GM21619 (cell line): ENCODE measurements around the gene GLI3.
"Not testable (repeated sequence)": the region's sequence is repeated elsewhere in the genome, so short reads cannot be mapped to it uniquely, and the experiment has no call there.

Experiments
- ATAC-seq: cut with Tn5 transposase; IDR thresholded peaks from one replicate; pipeline ENCODE4 v1.9.1; 2021; ENCODE audit not compliant: unreplicated experiment

The GLI3 gene

DNA sequence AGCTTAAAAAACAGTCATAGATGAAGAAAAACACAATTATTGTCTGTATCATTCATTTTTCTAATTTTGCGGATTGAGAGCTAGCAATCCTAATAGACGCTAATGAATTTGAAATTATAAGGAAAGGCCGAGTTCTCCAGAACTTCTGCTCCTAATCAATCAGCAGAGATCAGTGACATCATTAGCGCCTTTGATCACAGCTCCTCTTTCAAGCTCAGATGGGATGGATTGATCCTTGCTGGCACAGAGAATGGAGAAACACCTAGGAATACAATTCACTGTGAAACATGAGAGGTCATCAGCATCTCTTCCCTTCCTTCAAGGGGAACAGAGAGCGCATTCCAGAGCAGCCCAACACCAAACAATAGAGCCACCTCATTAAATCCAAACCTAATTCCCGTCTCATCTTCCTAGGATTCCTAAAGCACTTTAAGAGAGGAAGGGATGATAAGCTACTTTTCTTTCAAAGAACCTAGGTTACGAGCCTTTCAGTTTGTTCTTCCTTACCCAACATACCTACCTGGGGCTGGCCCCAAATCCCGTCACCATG is 24.4 kb downstream of the GLI3 start:
- no peak for ATAC-seq

DNA sequence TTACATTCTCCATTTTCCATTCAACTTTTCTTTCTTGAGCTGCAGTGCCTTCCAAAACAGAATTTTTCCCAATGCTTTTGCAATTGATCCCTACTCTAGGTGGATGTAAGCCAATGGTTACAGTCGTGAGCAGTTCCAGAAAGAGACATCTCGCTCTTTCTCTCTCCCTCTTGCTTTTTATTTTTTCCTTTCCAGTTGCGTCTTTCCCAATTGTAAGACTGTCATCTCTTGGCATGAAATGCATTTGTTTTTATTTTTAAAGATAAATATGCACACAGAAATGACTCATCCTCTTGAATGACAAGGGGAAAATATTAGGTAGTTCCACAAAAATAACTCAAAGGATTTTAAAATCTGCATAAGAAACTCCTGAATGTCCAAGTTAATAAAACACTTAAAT is 25.1 kb downstream of the GLI3 start:
- ATAC-seq: no peak

DNA sequence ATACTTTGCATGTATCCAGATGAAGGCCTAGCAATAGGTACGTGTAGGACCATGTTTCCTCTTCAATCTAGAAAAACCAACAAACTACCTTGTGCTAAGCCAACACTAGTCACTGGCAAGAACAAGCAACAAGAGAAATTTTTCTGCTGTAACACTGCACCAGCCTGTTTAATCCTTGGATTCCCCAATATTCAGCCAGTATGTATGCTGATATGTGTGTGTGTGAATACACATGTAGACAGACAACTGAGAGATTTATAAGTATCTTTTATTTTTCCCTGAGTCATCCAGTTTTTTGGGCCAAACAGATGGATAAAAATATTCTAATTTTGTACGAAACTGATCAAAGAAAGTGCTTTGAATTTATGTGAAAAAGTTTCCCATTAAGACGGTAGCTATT is 26.2 kb downstream of the GLI3 start:
- no peak for ATAC-seq

DNA sequence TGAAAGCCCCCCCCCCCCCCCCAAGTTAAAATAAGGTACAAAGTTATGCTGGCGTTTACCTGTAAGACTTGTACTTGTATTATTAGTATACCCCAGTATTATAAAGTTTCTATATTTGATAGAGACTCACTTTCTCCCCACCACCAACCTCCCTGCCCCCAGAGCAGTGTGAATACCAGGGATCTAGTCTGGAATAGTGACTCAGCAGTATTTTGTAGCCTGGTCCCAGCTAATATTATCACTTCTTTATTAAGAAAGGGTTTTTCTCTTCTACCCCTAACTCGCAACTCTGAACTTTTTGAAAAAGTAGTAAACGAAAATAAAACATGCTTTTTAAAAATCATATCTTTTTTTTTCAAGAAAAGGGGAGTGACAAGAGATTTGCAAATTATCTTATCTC is 26.7 kb downstream of the GLI3 start:
- no peak for ATAC-seq

DNA sequence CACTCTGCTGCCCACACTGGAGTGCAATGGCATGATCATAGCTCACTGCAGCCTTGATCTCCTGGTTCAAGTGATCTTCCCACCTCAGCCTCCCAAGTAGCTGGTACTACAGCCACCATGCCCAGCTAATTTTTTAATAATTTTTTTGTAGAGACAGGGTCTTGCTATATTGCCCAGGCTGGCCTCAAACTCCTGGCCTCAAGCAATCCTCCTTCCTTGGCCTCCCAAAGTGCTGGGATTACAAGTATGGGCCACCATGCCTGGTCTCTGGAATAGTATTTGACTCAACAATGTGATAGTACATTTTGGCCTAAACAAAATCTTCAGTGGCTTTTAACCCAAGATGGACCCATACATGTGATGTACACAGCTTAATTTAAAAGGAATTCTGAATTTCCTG is 27.9 kb downstream of the GLI3 start:
- not testable (repeated sequence) for ATAC-seq

DNA sequence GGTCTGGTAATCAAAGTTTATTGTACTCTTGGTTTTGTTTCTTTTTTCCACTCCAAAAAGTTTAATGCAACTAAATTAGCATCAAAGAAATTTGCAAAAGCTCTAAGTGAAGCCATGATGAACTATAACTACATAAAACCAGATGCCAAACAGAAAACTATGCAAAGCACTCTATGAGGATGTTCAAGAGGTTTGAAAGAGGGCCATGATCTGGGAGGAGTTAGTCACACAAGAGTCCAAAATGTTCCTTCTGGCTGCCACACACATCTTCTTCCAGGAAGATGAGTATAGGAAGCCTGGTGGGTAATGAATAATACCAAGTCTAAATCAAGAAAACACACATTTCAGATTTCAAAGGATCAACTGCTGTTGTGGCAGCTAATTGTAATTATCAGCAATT is 28.4 kb downstream of the GLI3 start:
- no peak for ATAC-seq

DNA sequence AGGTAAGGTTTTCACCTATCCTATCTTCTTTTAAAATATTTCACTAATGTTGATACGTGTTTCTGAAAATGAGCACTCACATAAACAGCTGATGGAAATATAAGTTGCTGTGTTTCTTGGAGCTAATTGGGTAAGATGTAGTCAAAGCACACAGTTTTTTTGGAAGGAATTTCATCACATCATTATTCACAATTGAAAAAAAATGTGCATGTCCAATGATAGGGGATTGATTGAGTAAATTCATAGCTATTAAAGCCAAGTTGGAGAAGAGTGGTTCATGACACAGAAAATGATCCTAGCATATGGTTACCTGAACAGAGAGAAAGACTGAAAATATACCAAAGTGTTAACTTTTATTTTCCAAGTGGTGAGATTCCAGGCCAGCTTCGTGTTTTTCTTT is 29.6 kb downstream of the GLI3 start:
- no peak for ATAC-seq

DNA sequence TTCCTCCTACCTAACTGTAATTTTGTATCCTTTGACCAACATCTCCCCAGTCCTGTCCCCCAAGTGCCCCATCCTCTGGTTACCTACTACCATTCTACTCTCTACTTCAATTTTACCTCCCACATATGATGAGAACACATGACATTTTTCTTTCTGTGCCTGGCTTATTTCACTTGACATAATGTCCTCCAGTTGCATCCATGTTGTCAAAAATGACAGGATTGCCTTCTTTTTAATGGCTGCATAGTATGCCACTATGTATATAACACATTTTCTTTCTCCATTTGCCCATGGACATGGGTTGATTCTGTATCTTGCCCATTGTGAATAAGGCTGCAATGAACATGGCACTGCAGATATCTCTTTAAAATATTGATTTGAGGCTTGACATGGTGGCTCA is 33.7 kb downstream of the GLI3 start:
- no peak for ATAC-seq

DNA sequence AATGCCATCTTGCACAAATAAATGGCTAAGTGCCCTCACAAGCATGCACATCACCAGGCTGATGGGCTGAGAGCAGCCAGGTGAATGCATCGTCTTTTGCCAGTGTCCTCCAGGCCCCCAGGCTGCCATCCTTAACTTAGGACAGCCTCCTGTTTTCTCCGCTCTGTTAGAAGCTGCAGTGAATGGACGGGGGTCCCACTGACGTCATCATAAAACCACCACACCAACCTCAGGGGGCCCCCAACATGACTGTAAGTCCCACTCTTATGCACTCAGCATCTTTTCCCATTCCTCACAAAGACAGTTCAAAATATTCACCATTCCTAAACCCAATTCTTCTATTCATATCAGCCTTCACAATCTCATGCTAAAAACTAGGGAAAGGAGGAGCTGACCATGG is 34.4 kb downstream of the GLI3 start:
- no peak for ATAC-seq

DNA sequence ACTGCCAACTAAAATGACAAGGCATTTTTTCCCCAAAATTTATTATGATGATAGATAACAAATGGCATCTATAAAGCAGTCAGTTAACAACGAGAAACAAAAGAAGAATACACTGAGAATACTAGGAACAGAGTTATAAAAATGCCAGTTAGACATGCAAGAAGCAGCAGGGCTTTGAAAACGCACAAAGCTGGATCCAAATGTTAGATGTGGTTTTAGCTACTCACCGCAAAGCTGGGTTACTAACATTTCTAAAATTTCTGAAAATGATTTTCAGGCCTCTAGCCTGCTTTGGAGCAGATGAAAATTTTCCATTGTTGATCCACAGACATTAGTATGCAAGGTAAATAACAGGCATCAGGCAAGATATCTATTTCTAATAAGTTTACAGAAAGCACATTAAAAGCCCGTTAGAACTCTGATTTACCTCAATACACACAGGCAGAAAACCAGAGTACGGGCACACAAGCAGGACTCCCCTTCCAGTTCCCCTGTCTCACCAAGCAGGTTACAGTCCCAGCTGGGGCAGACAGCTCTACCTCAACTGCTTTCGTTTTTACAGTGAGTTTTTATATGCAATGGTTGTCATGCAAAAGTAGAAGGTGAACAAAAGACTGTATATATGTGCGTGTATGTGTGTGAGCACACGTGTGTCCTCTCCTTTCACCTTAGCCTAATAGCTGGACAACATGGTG is 37.9 kb downstream of the GLI3 start:
- no peak for ATAC-seq

DNA sequence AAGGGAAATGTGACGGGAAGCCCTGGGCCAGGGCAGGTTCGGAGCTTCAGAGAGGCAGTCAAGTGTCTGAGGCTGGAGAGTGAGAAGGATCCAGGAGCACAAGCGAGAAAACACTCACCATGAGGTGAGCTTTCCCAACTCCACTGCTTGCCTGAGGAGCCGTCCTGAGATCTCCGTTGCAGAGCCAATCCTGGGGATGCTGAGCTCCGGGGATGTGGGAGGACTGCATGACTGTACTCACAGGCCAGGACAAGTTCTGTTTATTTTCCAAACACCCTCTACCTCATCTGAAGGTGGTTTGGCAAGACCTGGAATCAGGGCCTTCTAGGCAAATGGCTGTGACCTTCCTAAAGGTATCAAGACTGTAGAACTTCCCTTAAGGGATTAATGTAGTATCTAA is 38.7 kb downstream of the GLI3 start:
- ATAC-seq: no peak

DNA sequence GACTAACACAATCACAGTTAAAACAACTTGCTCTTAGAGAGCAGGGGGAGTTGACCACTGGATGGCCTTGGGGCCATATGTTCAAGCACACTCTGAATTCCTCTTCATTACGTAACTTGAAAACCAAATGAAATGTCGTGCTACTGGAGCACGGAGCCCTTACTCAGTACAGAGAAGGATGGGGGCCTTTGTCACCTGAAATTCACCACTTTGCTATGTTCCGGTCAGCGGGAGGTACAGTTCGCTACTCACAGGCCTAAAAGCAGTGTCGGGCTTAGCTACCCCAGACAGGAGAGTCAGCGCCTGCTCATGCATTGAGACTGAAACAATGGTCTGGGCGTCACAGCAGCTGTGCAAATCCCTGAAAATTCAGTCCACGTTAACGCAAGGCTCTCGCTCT is 39.6 kb downstream of the GLI3 start:
- ATAC-seq: no peak

DNA sequence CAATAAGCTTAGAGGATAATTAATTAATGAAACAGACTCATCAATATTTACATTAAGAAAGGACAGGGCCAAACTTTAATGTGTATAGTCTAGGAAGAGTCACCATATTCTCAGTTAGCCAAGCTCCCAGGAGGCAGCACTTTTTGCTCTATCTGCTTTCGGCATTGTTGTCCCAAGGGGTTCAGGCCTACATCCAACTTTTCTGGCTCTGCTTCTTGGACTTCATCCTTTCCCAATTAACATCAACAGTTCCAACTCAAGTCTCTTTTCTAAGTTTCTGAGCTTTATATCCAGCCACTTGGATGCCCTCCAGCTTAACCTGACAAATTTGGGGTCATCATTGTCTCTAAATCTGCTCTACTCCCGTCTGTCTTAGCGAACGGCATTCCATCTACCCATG is 42.8 kb downstream of the GLI3 start:
- ATAC-seq: no peak

DNA sequence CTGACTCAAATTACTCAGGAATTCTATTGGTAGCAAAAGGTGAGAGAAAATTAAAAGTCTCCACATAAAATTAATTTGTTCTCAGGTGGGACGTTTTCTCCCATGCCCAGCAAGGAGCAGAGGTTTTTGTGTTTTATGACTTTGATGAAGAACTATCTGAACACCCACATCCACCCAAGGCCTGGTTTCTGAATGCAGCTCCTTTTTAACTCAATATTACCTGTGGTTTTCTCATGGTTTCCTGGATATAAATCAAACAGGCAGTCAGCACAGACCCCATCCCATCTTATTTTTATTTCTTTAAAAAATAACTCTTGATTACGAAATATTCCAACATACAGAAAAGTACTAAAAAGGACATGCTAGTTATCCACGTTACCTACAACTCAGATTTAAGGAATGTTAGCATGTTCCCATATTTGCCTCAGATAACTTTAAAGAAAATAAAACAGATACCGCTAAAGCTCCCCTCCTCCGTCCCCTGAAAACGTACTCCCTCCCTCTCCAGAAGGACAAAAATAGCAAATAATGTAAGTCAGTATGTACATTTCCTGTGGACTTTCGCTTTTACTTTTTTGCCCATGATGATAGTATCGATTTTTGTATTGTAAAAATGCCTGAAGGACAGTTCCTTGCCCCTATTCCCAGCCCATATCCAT is 43.4 kb downstream of the GLI3 start:
- ATAC-seq: no peak

DNA sequence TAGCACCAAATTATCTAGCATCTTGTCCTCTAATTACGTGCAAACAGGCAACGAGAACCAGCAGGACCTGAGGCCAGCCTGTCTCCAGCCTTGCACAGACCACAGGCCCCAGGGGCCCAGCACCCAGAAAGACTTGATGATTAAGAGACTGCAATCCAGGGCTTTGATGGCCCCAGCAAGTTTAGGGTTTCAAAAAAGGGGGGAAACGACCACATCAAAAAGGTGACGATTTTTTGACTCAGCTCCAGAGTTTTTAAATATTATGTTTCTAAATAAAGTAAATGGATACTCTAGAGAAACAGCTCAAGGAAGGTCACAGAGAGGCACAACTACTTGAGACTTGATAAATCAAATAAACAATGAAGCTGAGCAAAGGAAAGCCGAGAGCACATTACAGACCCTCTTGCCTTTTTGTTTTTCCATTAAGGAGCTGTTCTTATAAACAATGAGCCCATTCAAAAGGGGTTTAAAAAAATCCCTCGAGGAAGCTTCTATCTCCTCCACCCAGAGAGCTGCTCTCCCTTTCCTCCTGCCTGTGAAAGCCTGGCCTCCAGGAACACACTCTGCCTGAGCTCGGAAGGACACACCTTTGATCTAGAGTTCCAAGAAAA is 44.1 kb downstream of the GLI3 start:
- ATAC-seq: no peak

DNA sequence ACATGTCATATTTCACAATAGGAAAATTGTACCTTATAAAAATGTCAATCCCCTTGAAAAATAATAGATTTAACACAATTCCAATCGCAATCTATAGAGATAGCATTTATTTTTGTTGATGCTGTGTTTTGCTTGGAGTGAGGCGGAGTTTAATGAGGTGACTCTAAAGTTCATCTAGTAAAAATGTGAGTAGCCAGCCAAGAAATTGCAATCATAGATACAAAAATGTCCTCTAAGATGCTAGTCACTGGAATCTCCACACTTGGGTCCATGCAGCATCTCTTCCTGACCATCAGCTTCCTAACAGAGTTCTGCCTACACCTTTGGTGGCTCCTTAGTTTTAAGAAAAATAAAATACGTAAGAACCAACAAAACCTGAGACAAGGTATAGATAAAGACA is 44.9 kb downstream of the GLI3 start:
- ATAC-seq: no peak

DNA sequence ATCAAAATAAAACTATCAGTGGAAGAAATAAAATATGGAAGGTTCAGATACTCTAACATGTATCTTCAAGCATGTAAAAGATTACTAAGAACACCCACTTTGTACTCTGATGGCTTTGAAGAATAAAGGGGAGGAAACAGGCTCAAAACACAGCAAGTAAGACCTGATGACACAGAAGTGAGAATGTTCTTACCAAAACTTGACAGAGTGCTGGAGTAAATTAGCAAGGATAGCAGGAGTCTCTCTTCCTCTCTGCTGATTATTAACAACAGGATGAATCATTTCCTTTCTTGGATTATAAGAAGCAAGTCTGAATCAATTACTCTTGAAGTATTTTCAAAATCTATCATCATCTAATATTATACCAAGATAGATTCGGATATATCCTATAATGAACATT is 47.5 kb downstream of the GLI3 start:
- no peak for ATAC-seq

DNA sequence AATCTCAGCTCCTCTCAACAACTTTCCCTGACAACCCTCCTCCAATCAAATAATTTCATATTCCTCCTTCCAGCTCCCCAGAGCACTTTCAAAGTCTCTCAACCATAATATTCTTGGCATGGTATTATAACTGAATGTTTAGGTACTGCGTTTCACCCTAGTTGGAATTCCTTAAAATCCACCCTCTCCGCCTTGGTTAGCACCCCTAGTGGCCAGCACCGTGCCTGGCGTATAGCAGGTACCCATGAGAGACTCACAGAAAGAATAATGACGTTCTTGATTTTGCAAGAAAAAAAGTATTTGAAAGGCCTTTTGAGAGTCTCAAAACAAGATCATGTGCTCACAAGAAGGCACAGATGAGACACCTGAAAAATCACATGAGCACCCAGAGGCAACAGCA is 50.9 kb downstream of the GLI3 start:
- no peak for ATAC-seq

DNA sequence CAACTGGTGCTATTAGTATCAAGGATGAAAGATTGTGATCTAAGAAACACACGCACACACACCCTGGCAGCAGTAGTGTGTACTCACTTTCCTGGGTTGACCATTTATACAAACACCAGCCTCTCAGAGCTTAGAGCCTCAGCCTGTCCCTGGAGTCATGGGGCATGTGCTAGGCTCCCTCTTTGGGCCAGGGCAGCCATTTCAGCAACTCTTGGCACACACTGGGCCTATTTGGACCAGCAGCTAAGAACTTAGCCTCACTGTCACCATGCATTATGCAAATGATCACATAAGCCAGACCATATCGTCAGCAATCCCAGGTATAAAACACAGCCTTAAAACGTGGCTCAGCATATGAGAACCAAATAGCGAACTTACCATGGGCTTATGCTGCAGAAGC is 51.3 kb downstream of the GLI3 start:
- no peak for ATAC-seq

DNA sequence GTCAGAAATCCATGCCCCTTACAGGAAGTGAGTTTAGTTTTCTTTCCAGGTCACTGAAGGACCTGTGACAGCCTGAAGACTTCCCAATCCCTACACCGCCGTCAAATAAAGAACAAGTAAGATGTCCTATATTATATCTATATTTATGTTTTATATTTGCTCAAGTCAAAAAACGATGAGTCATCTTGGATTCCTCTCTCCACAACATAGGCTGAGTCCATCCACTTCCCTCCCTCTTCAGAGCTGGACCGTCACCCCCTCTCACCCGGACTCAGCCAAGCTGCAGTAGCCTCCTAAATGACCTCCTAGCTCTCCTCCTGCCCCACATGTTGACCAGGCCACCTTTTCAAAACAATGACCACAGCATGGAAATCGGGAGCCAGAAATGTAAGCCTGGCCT is 53.5 kb downstream of the GLI3 start:
- ATAC-seq: no peak

DNA sequence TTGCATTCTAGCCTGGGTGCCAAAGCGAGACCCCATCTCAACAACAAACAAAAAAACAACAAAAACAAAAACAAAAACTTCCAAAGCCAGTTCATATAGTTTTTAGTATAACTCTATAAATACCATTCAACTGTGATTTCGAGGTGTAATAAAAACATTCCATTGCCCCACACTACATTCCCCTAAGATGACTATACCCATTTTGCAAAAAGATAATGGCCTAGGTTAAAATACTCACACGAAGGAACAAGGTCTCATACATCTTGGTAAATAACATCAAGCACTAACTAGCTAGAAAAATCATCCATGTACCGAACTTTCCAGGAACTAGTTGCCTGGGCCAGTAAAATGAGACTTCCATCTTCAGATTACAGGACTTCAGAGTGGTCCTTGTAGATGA is 55.4 kb downstream of the GLI3 start:
- no peak for ATAC-seq

DNA sequence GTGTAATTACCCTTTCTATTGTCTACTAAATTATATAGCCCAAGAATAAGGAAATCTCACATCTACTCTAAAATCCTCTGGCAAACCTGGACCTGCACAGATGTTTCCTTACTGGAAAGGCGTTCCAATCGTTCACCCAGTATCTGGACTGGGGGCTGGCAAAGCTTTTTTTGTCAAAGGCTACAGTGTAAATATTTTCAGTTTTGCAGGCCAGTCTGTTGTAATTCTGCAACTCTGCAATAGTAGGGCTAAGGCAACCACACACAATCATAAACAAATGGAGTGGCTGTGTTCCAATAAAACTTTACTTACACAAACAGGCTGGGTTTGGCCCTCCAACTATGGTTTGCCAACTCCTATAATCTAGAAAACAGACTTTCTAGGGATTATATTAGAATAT is 56.2 kb downstream of the GLI3 start:
- no peak for ATAC-seq
